A172 (cell line): ENCODE results near the gene SERINC5. TPM values are rescaled to one million over a fixed set of nuclear protein-coding genes. Genes with fewer than 3 reads are reported as not detected.
A peak's percentile ranks its signal among the peaks of the same experiment; 100 is the strongest.

Experiments used
- DNase-seq: peaks from one replicate; pipeline ENCODE4 v3.0.0-alpha.2; 2015; ENCODE audit warnings: low spot score
- total RNA-seq: library from RNA; depleted of rRNA; stranded (reverse); fragments of >200 nt; shearing (Covaris generic); gene quantifications from 2 replicates; pipeline ENCODE4 v1.2.3, GENCODE V29; 2014

Gene SERINC5
- total RNA-seq, 1 experiment from 2014 or later = 9.2 TPM

- no peak for DNase-seq
Measured at GRCh38 chr5:80254767-80255430, 949 bp downstream of the SERINC5 start.

GRCh38 chr5:80251636-80252035 is 4.2 kb downstream of the SERINC5 start:
- no peak for DNase-seq

GRCh38 chr5:80250801-80251200 is 5.0 kb downstream of the SERINC5 start:
- DNase-seq = no peak

DNA sequence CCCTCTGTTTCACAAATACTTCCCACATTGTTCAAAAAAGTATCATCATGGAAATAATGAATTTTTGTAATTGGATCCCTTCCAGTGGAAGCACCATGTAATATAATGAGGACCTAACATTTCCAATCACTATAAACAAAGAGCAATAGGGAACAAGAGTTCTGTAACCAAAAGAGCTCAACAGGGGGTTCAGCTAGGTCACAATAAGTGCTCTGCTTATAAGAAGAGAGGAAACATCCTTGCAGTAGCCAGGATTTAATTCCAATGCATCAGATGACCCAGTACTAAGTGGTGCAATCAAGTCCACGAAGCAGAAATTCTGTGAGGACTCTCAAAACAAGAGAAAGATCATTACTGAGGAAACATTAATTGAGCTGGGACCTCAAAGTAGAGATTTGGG is 5.9 kb downstream of the SERINC5 start:
- no peak for DNase-seq

DNA sequence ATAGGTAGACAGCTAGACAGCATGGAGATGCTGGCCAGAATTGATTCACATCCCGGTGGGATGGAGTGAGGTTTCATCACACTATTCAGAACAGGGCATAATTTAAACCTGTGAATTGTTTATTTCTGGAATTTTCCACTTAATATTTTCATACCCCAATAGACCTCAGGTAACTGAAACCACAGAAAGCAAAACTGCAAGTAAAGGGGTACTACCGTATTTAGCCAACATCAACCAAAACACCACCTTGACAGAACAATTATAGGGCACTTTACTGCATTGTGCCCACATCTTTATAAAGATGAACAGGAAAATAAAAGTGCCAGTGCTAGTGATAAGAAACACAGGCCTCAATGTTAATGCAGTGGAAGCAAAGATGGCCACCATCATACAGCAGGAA is 7.5 kb downstream of the SERINC5 start:
- DNase-seq = no peak

DNA sequence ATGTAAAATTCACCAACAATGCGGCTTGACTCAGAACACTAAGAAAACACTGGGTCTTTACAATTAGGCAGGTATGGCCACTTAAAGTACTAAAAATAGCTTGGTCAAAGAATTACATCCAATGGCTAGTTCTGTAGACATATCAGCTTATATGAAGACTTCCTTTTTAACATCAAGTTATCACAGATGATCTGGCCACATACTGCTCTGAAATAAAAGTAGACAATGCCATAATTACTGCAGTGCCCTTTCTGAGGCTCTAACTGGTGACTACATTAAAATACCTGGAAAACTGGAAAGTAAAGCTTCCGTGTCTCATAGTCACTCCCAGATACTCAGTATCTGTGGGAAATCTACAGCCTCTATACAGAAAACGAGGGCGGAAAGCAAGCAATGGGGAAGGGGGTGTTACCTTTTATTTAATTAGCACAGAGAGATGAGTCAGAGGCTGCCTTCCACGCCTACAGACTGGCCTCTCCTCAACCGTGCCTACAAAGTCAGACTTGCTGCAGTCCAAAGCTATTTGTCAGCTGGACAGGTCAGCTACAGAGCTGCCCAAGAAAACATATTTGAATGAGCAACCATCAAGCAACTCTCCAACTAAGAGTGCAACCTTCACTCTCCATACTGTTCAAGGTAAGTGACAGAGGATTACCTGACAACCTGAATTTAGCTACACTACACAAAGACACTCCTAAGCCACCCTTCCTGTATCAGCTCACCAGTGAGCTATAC is 8.7 kb downstream of the SERINC5 start:
- DNase-seq = peak; percentile 97

DNA sequence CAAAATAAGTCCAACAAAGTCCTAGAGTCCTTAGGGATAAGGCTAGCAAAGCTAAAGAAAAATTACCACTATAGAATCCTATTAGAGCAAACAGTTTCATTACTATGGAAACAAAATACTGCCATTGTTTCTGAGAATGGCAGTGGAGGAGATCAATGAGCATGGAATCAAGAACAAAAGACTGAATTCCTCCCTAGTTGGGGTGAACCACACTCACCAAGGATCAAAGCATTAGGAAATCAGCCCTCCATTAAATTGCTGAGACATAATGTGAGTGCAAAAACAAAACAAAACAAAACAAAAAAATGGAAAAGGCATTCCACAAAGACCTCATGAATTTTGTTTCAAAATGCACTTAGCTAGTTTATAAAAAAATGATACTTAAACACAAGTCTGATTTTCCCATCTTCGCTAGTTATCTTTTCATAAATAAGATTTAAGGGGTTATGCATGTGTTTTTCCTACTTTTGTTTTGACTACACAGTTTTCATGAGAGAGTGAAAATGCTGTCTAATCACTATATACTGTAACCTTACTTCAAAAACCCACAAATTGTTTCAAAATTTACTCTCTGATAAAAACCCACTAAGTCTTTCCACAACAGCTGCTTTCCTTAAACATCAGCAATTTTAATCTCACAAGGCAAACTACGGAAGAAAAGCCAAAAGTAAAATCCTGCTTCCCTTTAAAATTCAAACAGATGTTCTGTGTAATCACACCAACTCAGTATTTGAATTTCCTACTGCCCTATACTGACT is 9.7 kb downstream of the SERINC5 start:
- no peak for DNase-seq

DNA sequence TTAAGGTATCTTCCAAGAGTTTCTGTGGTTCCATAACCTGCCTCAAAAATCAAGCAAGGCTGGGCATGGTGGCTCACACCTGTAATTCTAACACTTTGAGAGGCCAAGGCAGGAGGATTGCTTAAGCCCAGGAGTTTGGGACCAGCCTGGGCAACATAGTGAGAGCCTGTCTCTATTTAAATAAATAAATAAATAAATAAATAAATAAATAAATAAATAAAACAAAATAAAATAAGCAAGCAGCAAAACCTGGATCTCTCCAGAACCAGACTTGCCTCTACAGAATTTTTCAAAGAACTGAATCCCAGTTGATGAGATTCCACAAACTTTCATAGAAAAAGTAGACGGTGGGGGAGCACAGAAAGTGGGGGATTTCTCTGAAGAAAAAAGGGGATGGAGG is 12.3 kb downstream of the SERINC5 start:
- DNase-seq = no peak

DNA sequence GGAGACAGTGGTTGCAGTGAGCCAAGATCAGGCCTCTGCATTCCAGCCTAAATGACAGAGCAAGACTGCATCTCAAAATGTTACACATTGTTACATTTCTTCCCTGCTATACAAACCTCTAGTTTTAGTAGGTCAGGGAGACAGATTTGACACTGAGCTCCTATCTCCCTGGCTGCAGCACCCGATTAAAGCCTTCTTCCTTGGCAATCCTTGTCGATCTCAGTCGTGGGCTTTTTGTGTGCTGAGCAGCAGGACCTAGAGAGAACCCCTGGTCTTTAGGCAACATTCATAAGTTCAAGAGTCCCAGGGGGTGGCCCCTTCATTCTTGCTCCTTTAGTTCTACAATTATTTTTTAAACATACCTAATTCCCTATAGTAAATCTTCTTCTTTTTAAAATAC is 13.0 kb downstream of the SERINC5 start:
- no peak for DNase-seq

- DNase-seq = no peak
Measured at GRCh38 chr5:80240368-80240986, 15.4 kb downstream of the SERINC5 start.

DNA sequence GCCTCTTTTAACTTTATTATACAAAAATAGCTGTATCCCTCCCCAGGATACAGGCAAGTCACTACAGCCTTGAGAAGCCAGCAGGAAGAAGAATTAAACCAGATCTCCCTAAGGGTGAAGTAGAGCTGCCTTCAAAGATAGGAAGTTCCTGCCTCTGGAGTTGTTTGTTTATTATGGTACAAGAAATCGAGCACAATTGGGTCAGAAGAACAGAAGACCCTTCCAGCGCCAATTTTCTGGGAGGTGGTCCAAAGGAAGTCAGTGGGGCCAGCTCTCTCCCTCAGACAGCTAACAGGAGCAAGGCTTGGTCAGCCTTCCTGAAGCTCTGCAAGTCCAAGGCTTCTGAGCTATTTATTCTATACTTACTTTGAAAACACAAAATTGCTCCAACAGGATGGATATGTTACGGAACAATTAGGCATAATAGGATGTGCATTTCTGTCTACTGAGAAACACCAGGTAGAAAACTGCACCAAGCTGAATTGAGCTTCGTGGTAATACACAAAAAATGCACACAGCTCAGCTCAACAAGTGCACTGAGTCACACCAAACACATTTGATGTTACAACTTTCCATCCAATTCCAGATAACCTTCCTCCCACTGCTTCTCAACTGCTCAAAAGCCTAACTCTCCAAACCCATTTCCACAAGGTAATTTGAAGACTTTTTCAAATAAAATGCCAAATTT is 16.0 kb downstream of the SERINC5 start:
- DNase-seq = no peak

DNA sequence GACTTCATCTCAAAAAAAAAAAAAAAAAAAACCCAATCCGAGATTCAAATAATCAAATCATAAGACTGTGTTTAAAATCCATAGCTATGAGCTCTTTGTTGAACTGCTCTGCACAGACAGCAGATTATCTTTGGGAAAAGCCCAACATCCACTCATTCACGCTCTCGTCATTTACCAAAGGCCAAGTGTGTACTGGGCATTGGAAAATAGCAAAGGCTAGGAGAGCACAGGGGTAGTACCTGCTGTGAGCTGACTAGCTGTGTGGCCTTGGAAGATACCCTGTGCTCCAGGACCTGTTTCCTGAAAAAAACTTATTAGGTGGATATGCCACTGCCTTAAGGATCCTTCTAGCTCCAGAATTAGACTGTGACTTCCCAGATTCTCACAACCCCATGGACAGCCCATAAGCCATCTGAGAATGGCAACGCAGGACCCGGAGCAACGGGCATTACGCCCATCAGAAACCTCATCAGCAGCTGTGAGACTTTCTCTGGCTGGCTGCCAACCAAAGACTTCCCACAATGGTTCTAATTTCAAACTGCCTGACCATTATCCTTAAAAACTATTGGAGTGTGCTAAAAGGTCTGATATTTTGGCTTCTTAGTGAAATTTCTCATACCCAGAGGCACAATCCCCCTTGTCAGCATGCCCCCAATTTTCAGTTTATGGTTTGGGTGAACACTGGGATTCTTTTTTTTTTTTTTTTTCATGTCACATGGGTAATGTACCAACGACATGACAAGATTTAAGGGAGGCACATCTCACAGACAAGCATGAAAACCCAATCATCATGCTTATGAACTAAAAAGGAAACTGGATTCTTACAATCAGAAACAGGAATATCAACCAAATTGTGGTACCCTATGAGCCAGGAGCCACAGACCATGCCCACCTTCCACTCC is 16.8 kb downstream of the SERINC5 start:
- DNase-seq = peak; percentile 32

GRCh38 chr5:80238097-80238496 is 17.8 kb downstream of the SERINC5 start:
- DNase-seq = no peak

DNA sequence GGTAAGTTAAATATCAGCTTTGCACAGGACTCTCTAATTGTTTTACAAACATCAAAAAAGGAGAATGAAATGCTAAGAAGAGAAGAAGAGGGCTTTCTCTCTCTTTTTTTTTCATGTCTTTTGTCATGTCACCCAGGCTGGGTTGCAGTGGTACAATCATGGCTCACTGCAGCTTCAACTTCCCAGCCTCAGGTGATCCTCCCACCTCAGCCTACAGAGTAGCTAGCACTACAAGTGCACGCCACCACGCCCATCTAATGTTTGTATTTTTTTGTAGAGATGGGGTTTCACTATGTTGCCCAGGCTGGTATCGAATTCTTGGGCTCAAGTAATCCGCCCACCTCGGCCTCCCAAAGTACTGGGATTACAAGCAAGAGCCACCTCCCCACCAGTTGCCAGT is 18.6 kb downstream of the SERINC5 start:
- DNase-seq = no peak

DNA sequence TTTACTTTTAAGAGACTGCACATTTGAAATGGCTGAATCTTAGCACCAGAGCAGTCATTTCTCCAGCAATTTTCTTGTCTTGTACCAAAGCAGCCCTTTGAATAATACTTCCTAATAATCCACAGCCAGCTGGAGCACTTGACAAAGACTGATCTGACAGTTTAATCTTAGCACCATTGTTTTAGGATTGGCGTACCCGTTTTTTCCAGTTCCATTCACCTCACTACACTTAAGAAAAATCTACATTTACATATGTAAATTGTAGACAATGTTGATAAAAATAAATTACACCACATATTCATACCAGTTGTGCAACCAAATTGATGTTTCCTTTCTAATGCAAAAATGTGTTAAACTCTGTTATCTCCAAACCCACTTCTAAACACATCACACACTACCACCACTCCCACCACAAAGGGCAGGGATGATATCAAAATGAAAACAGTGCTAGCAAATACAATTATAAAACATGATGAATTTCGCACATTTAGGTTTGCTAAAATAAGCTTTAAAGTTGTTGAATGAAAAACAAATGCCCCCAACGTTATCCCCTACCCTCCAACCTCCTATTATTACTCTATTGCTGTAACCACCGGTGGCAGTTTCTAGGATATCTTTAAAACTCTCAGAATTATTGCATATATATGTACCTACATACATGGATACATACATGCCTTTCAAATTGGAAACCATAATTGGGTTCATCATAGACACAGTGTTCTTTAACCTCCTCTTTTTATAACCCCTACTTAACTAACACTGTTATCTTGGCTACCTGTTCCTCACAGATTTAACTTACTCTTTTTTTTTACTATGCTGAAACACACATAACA is 21.5 kb downstream of the SERINC5 start:
- no peak for DNase-seq

DNA sequence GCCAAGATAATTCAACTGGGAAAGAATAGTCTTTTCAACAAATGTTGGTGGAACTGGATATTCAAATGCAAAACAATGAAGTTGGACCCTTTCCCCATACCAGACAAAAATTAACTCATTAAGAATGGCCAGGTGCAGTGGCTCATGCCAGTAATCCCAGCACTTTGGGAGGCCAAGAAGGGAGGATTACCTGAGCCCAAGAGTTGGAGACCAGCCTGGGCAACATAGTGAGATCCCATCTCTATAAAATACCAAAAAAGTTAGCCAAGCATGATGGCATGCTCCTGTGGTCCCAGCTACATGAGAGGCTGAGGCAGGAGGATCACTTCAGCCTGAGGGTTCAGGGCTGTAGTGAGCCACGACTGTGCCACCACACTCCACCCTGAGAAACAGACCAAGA is 24.2 kb downstream of the SERINC5 start:
- DNase-seq = no peak

DNA sequence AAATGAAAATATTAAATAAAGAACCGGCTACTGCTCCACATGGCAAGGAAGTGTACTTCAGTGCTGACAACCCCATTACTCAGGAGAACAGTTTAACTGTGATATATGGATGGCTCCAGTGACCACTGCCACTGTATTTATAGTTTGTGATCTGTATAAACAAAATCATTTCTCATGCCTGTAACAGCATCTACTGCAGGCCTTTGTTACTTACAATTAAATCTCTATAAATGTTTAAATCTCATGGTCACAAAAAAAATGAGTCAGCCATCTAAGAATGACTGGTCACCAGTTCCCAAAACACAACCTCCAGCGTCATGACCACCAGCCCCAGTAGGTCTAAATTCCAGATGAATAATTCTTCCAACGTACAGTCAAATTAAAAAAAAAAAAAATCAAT is 24.6 kb downstream of the SERINC5 start:
- peak; percentile 89 for DNase-seq

DNA sequence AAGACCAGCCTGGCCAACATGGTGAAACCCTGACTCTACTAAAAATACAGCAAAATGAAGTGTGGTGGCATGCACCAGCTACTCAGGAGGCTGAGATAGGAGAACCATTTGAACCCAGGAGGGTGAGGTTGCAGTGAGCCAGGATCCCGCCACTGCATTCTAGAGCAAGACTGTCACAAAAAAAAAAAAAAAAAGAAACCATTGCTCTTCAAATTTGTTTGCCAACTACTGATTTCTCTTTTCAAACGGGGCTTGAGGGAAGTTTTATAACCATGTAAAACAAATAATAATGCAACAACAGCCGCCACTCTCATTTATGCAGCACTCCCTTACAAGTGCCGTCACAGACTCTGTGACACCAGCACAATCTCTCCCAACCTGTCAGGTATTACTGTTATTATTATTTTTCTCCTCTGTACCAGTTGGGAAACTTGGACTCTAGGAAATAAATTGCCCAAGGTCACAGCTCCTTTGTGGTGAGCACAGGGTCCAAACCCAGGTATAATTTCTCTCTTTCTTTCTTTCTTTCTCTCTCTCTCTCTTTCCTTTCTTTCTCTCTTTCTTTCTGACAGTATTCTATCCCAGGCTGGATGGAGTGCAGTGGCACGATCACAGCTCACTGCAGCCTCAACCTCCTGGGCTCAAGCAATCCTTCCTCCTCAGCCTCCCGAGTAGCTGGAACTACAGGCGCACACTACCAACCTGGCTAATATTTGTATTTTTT is 25.4 kb downstream of the SERINC5 start:
- DNase-seq = no peak

DNA sequence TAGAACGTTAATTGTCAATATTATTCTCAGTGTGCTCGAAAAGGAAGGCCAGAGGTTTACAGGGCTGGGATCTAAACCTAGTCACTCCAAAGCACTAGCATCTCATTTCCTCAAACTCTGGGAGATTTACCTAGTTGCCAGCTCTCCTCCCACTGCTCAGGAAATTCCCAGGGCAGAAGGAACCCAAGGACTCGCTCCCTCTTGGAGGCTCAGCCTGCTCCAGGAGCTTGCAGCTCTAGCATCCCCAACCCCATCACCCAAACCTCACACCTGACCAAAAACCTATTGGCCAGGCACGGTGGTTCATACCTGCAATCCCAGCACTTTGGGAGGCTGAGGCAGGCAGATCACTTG is 26.0 kb downstream of the SERINC5 start:
- DNase-seq = no peak
